GM12801 (cell line): ENCODE results near the gene STAP1.

Source experiments
- CTCF ChIP-seq: IDR thresholded peaks from one replicate; pipeline ENCODE4 v1.5.1; 2011; ENCODE audit warnings: control low read depth; ENCODE audit not compliant: insufficient read length; ENCODE audit errors: extremely low read depth

The STAP1 gene

DNA sequence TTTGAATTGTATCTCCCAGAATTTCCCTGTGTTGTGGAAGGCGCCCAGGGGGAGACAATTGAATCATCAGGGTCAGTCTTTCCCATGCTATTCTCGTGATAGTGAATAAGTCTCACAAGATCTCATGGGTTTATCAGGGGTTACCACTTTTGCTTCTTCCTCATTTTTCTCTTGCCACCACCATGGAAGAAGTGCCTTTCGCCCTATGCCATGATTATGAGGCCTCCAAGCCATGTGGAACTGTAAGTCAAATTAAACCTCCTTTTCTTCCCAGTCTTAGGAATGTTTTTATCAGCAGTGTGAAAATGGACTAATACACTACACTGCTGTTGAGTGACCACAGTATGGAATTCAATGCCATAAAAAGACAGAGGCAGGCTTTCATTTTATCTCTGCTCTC is 25.4 kb upstream of the STAP1 start:
- TF ChIP-seq CTCF: no peak

GRCh38 chr4:67535280-67535840 is 23.2 kb upstream of the STAP1 start:
- TF ChIP-seq CTCF: no peak

DNA sequence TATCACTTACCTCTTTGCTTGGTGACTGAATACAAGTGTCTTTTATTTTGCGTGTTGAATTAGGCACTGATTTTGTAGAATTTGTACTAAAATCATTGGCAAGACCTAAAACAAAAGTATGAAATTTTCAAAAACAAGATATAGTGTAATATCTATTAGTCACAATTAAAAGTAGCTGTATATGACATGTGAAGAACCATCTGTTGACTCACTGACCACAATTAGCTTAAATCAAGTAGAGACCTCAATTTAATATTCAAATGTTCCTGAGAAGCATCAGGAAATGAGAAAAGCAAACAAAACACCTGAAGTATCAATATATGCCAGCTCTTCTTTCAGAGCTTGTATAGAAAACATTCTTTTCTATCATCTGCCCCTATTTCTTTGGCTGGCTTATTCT is 18.7 kb upstream of the STAP1 start:
- TF ChIP-seq CTCF: no peak

DNA sequence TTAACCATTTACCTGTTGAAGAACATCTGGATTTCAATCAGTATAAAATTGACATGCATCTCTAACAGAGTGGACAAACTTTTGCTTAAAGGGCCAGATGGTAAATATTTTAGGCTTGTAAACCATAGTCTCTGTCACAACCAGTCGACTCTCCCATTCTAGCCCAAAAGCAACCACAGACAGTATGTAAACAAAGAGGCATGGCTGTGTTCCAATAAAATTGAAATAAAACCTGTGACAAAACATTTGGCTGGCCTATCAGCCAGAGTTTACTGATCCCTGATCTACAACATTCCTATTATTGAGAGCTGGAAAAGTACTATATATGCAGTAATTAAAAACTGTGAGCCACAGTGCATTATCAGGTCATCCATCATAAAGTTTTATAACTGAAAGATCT is 16.5 kb upstream of the STAP1 start:
- no peak for TF ChIP-seq CTCF

DNA sequence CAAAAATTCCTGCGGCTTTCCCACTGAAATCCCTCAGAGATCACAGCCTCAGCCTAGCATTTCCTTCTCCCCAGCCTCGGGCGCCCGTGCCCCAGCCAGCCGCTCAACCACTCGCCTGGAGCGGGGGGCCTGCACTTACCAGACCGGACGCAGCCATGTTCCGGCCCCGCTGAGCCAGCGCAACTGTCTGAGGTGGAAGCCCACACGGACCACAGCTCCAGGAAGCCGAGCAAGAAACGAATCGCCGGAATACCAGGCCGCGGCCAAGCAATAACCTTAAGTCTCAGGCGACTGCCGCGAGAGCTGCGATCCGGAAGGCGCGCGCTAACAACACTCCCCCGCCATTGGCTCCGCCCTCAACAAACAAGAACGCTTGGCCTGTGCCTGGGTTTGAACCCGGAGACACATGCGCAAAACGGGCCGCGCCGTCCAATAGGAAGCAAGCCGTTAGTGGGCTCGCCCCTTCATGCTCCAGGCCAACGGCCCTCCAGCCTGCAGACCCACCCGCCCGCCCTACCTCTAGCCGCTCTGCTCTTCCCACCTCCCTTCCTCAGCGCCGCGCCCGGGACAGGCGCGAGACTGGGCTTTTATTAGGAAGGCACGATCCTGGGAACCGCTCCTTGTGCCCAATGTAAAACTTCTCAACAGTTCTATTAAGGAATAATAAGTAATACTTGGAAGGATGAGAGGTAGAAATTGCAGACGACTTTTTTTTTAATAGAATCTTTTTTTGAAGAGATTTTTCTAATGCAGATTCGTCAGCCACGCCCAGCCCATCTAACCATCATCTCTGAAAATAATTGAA is 13.1 kb upstream of the STAP1 start, which contains the start of gene CENPC:
CENPC (minus strand) TSS at position 305 of the 805 bp plus-strand sequence; CDS start at position 157, 148 bp downstream.
- TF ChIP-seq CTCF: no peak

DNA sequence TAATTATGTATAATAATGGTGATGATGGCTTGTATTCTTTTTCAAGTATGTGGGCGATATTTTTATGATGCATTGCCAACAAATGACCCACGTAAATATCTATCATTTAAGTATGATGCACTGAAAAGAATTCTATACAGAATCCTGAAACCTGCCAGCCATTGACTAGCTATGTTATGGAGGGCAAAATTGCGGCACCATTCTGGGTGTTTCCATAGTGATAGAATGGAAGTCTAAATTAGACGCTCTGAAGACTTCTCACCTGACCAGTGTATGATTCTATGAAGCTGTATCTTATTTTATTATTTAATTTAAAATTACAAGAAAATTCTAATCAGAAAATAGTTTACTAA is 12.5 kb upstream of the STAP1 start:
- TF ChIP-seq CTCF: no peak

- no peak for TF ChIP-seq CTCF
These were observed 11.6 kb upstream of the STAP1 start for GRCh38 chr4:67546971-67547370.
